HepG2 (cell line): ENCODE measurements around the gene HECTD4. TPM values are rescaled to one million over a fixed set of nuclear protein-coding genes. Genes with fewer than 3 reads are reported as not detected.

Experiments used
- ATM ChIP-seq: fragments of 450-650 bp; IDR thresholded peaks from 2 replicates; pipeline ENCODE4 v1.7.1; 2017; ENCODE audit warnings: mild to moderate bottlenecking, borderline replicate concordance
- ETV5 ChIP-seq: IDR thresholded peaks from 2 replicates; pipeline ENCODE4 v1.6.1; 2018; ENCODE audit warnings: missing biosample characterization, missing genetic modification reagents, inconsistent platforms, borderline replicate concordance
- HDAC2 ChIP-seq: sonication (generic); formaldehyde crosslinking; IDR thresholded peaks from 2 replicates; pipeline ENCODE4 v1.4.0; 2020; ENCODE audit warnings: missing genetic modification reagents
- HNRNPLL ChIP-seq: fragments of 200-400 bp; formaldehyde crosslinking; IDR thresholded peaks from 2 replicates; pipeline ENCODE4 v1.6.1; 2017; ENCODE audit warnings: mild to moderate bottlenecking, low read depth, low read length; ENCODE audit not compliant: poor library complexity, severe bottlenecking
- HOXA3 ChIP-seq: sonication (generic); formaldehyde crosslinking; IDR thresholded peaks from 2 replicates; pipeline ENCODE4 v1.5.0; 2020; ENCODE audit warnings: missing genetic modification reagents
- MXD1 ChIP-seq: sonication (generic); formaldehyde crosslinking; IDR thresholded peaks from 2 replicates; pipeline ENCODE4 v1.4.0; 2020; ENCODE audit warnings: mild to moderate bottlenecking, missing genetic modification reagents
- NR3C1 ChIP-seq: sonication (generic); formaldehyde crosslinking; IDR thresholded peaks from 2 replicates; pipeline ENCODE4 v1.4.0; 2020; ENCODE audit warnings: missing genetic modification reagents
- POLR2AphosphoS5 ChIP-seq: IDR thresholded peaks from 2 replicates; pipeline ENCODE4 v1.6.1; 2012; ENCODE audit warnings: low read depth, low read length
- RBFOX2 ChIP-seq: fragments of 200-400 bp; formaldehyde crosslinking; IDR thresholded peaks from 2 replicates; pipeline ENCODE4 v1.6.1; 2017; ENCODE audit warnings: low read depth, mild to moderate bottlenecking, low read length
- REL ChIP-seq: sonication (generic); formaldehyde crosslinking; conservative IDR thresholded peaks from 2 replicates; pipeline ENCODE4 v1.8.0; 2022; ENCODE audit warnings: mild to moderate bottlenecking, missing genetic modification reagents, moderate library complexity
- SAFB2 ChIP-seq: sonication (generic); formaldehyde crosslinking; IDR thresholded peaks from 2 replicates; pipeline ENCODE4 v1.5.1; 2020; ENCODE audit warnings: missing genetic modification reagents, low read depth, mild to moderate bottlenecking, borderline replicate concordance
- SALL1 ChIP-seq: sonication (generic); formaldehyde crosslinking; IDR thresholded peaks from 2 replicates; pipeline ENCODE4 v1.8.0; 2022; ENCODE audit warnings: mild to moderate bottlenecking, missing genetic modification reagents
- SIX1 ChIP-seq: sonication (generic); formaldehyde crosslinking; IDR thresholded peaks from 2 replicates; pipeline ENCODE4 v1.4.0; 2020; ENCODE audit warnings: missing genetic modification reagents, borderline replicate concordance
- SRSF1 ChIP-seq: fragments of 200-400 bp; formaldehyde crosslinking; optimal IDR thresholded peaks from 2 replicates; pipeline ENCODE3; 2017; ENCODE audit warnings: mild to moderate bottlenecking, low read depth, low read length, moderate library complexity
- SRSF4 ChIP-seq: fragments of 200-400 bp; formaldehyde crosslinking; IDR thresholded peaks from one replicate; pipeline ENCODE4 v1.6.1; 2018; ENCODE audit warnings: mild to moderate bottlenecking, low read depth, low read length, moderate library complexity; ENCODE audit not compliant: poor library complexity, severe bottlenecking
- SRSF9 ChIP-seq: fragments of 200-400 bp; formaldehyde crosslinking; IDR thresholded peaks from 2 replicates; pipeline ENCODE4 v1.6.1; 2018; ENCODE audit warnings: borderline replicate concordance, mild to moderate bottlenecking, low read depth, low read length; ENCODE audit not compliant: insufficient read depth, poor library complexity, severe bottlenecking
- ZBTB2 ChIP-seq: sonication (generic); formaldehyde crosslinking; IDR thresholded peaks from 2 replicates; pipeline ENCODE4 v1.8.0; 2022; ENCODE audit warnings: low read depth, missing genetic modification reagents
- ZFP36L2 ChIP-seq: sonication (generic); formaldehyde crosslinking; IDR thresholded peaks from 2 replicates; pipeline ENCODE4 v1.4.0; 2020; ENCODE audit warnings: missing genetic modification reagents
- ZNF232 ChIP-seq: sonication (generic); formaldehyde crosslinking; IDR thresholded peaks from 2 replicates; pipeline ENCODE4 v1.4.0; 2020; ENCODE audit warnings: missing genetic modification reagents, borderline replicate concordance
- ZNF503 ChIP-seq: sonication (generic); formaldehyde crosslinking; IDR thresholded peaks from 2 replicates; pipeline ENCODE4 v1.4.0; 2020; ENCODE audit warnings: missing genetic modification reagents
- ZNF558 ChIP-seq: sonication (generic); formaldehyde crosslinking; IDR thresholded peaks from 2 replicates; pipeline ENCODE4 v1.9.0; 2022; ENCODE audit warnings: mild to moderate bottlenecking, missing genetic modification reagents, borderline replicate concordance
- ZNF678 ChIP-seq: sonication (generic); formaldehyde crosslinking; IDR thresholded peaks from 2 replicates; pipeline ENCODE4 v1.4.0; 2020; ENCODE audit warnings: mild to moderate bottlenecking, missing genetic modification reagents
- ZNF703 ChIP-seq: sonication (generic); formaldehyde crosslinking; IDR thresholded peaks from 2 replicates; pipeline ENCODE4 v1.5.1; 2020; ENCODE audit warnings: missing genetic modification reagents, mild to moderate bottlenecking, moderate library complexity, borderline replicate concordance
- ZSCAN5A ChIP-seq: sonication (generic); formaldehyde crosslinking; IDR thresholded peaks from 2 replicates; pipeline ENCODE4 v1.8.0; 2022; ENCODE audit warnings: mild to moderate bottlenecking, missing genetic modification reagents, borderline replicate concordance
- polyA plus RNA-seq, 8 experiments: library from polyadenylated mRNA; depleted of rRNA in 3 of 8; stranded (reverse) in 7 of 8; unstranded in 1 of 8; fragments of >200 nt; fragmentation: Illumina TruSeq in 4 of 8; extraction: Trizol in 4 of 8; gene quantifications; 2 replicates each; pipeline versions ENCODE4 v1.2.1 to v1.2.3, GENCODE V29; 2011 to 2016; ENCODE audit warnings: low read depth in 4 of 8, missing spikeins in 1 of 8, mixed read lengths in 1 of 8; ENCODE audit not compliant: insufficient read depth in 1 of 8
- total RNA-seq, 5 experiments: library from RNA; depleted of rRNA; stranded (reverse); fragments of >200 nt; fragmentation: Illumina TruSeq; extraction: Trizol; gene quantifications; 2 replicates each; pipeline ENCODE4 v1.2.3, GENCODE V29; 2016; ENCODE audit warnings: low read depth in 1 of 5

The HECTD4 gene
- total and polyA plus RNA-seq, 2 of the 13 experiments (the other 11 are each of a cell fraction or from before 2014, with no cell fraction given): 9.0 to 11.4 TPM

GRCh38 chr12:112409064-112409905 lies 27.1 kb upstream of the HECTD4 start, which contains the start of gene RPL6 (continued):
- TF ChIP-seq SAFB2 (CRISPR knock-in tag): no peak
- peak; percentile 75 for TF ChIP-seq SRSF1
- TF ChIP-seq SIX1 (CRISPR knock-in tag): 0 out of 2 replicates have a peak, but pooled peaks have one; percentile 12
- peak; percentile 99 for TF ChIP-seq POLR2AphosphoS5
- TF ChIP-seq ZFP36L2 (CRISPR knock-in tag): no peak
- no peak for TF ChIP-seq ZSCAN5A (CRISPR knock-in tag)
- peak; percentile 89 for TF ChIP-seq ETV5
- peak; percentile 16 for TF ChIP-seq HNRNPLL
- peak; percentile 75; the same call in 1 of the 2 replicates for TF ChIP-seq HOXA3 (CRISPR knock-in tag)
- TF ChIP-seq SRSF9: no peak
- peak; percentile 78 for TF ChIP-seq RBFOX2
- TF ChIP-seq SALL1: peak; percentile 83; the same call in 1 of the 2 replicates
- no peak; the same call in 1 of the 2 replicates for TF ChIP-seq MXD1 (CRISPR knock-in tag)
- no peak; the same call in 1 of the 2 replicates for TF ChIP-seq ZNF703 (CRISPR knock-in tag)
- no peak for TF ChIP-seq NR3C1 (CRISPR knock-in tag)
- no peak; the same call in 1 of the 2 replicates for TF ChIP-seq ZNF503 (CRISPR knock-in tag)
- TF ChIP-seq ZNF678 (CRISPR knock-in tag): 0 out of 2 replicates have a peak, but pooled peaks have one; percentile 56
- TF ChIP-seq ATM: no peak
- TF ChIP-seq REL (CRISPR knock-in tag): 0 out of 2 replicates have a peak, but pooled peaks have one; percentile 40
- TF ChIP-seq HDAC2 (CRISPR knock-in tag): 0 out of 2 replicates have a peak, but pooled peaks have one; percentile 34
- no peak; the same call in 1 of the 2 replicates for TF ChIP-seq ZNF232 (CRISPR knock-in tag)
- TF ChIP-seq ZNF558: 0 out of 2 replicates have a peak, but pooled peaks have one; percentile 69
- TF ChIP-seq ZBTB2 (CRISPR knock-in tag): no peak
- TF ChIP-seq SRSF4: no peak
